ENCODE data around the gene SMIM45.

Gene SMIM45

GRCh38 chr22:41933411-41934177, 18.4 kb upstream of the SMIM45 start:
- Histone ChIP-seq H3K9me3 (ENCODE audit: control insufficient read depth, insufficient read depth, low read depth, low read length) (no peaks in the 10 kb centered on the region), H3K4me1 (ENCODE audit: control insufficient read depth, insufficient read depth, low read length) (no peaks in the 10 kb centered on the region; the same call in 1 of the 2 replicates), H3K27ac (ENCODE audit: extremely low read depth, low read depth, low read length) (no peak overlapping the region), H3K36me3 (ENCODE audit: control insufficient read depth in 2 of 2, insufficient read depth in 1 of 2, low read length in 2 of 2) (peaks cover 23 to 61% of the 10 kb centered on the region in 2 experiments; a peak in 2 of 3 replicates), H3K4me3 (ENCODE audit: low read depth, low read length) (no peak overlapping the region)
- POLR2A ChIA-PET, result interaction anchor here (4.6 kb wide), 1 partner anchor 13 kb away, joined by 31 read pairs; the partner anchor contains the start of gene CENPM
- no peak for TF ChIP-seq ZNF488 (tag by site-specific recombination; IDR thresholded peaks at IDR 0.05)
- no peak for TF ChIP-seq PATZ1 (tag by site-specific recombination; IDR thresholded peaks at IDR 0.05)
- TF ChIP-seq SP2 (tag by site-specific recombination; IDR thresholded peaks at IDR 0.05), result peak; percentile 12; the same call in 1 of the 2 replicates
- no peak for TF ChIP-seq INSM2 (tag by site-specific recombination; IDR thresholded peaks at IDR 0.05)
- TF ChIP-seq ZFP69B (tag by site-specific recombination; IDR thresholded peaks at IDR 0.05), result 0 out of 2 replicates have a peak, but pooled peaks have one; percentile 7
- peak; percentile 15; the same call in 1 of the 2 replicates for TF ChIP-seq ZNF692 (tag by site-specific recombination; IDR thresholded peaks at IDR 0.05)
- TF ChIP-seq KLF9 (tag by site-specific recombination; IDR thresholded peaks at IDR 0.05; ENCODE audit: low read depth), result no peak
- TF ChIP-seq ZSCAN5A (tag by site-specific recombination; IDR thresholded peaks at IDR 0.05), result no peak
- CTCF ChIA-PET, result interaction anchor here (1.2 kb wide), 1 partner anchor 237 kb away, joined by 4 read pairs; no protein-coding TSS in a partner anchor

GRCh38 chr22:41934284-41935014, 17.5 kb upstream of the SMIM45 start:
- 0 out of 2 replicates have a peak overlapping the region, but pooled peaks have one; percentile 1 for H3K27ac ChIP-seq (ENCODE audit: extremely low read depth, low read depth, low read length)
- H3K4me3 ChIP-seq (ENCODE audit: low read depth, low read length), result no peak overlapping the region
- peaks cover 23 to 70% of the 10 kb centered on the region in 2 experiments; a peak in 2 of 3 replicates for H3K36me3 ChIP-seq (ENCODE audit: control insufficient read depth in 2 of 2, insufficient read depth in 1 of 2, low read length in 2 of 2)
- CTCF ChIA-PET, result interaction anchor here (1.2 kb wide), 1 partner anchor 237 kb away, joined by 4 read pairs; no protein-coding TSS in a partner anchor
- POLR2A ChIA-PET, result interaction anchor here (1.4 to 4.6 kb wide), 3 partner anchors 9 to 12 kb away, joined by 8 to 31 read pairs (median 8); partner anchors contain the start of gene CENPM
- no peaks in the 10 kb centered on the region; the same call in 1 of the 2 replicates for H3K4me1 ChIP-seq (ENCODE audit: control insufficient read depth, insufficient read depth, low read length)
- H3K9me3 ChIP-seq (ENCODE audit: control insufficient read depth, insufficient read depth, low read depth, low read length), result no peaks in the 10 kb centered on the region
- TF ChIP-seq ZNF121 (tag by site-specific recombination; IDR thresholded peaks at IDR 0.05), result peak; percentile 100
- TF ChIP-seq HOXC10 (CRISPR knock-in tag; IDR thresholded peaks at IDR 0.05), result no peak
